ENCODE measurements around the gene ATP1A2.

The ATP1A2 gene

GRCh38 chr1:160161965-160162705, 46.6 kb downstream of the ATP1A2 start:
- in situ Hi-C loops (cut with MboI; ENCODE audit: low pct_unique_long_range_greater_than_20kb, low sequenced_read_pairs): no loop called here
- peak; percentile 25 for DNase-seq

GRCh38 chr1:160162931-160163330, 47.4 kb downstream of the ATP1A2 start:
- no peak for DNase-seq
- in situ Hi-C loops (cut with MboI; ENCODE audit: low pct_unique_long_range_greater_than_20kb, low sequenced_read_pairs): no loop called here

GRCh38 chr1:160163615-160164014, 48.1 kb downstream of the ATP1A2 start:
- in situ Hi-C loops (cut with MboI; ENCODE audit: low pct_unique_long_range_greater_than_20kb, low sequenced_read_pairs): no loop called here
- no peak for DNase-seq

- in situ Hi-C loops (cut with MboI; ENCODE audit: low pct_unique_long_range_greater_than_20kb, low sequenced_read_pairs): no loop called here
These were observed 48.6 kb downstream of the ATP1A2 start for GRCh38 chr1:160164121-160164520.

GRCh38 chr1:160166166-160166868, 50.8 kb downstream of the ATP1A2 start:
- in situ Hi-C loops (cut with MboI; ENCODE audit: low pct_unique_long_range_greater_than_20kb, low sequenced_read_pairs): no loop called here

More at GRCh38 chr1:160164121-160164520, 48.6 kb downstream of the ATP1A2 start:
- DNase-seq: no peak

GRCh38 chr1:160167056-160167455, 51.5 kb downstream of the ATP1A2 start:
- in situ Hi-C loops (cut with MboI; ENCODE audit: low pct_unique_long_range_greater_than_20kb, low sequenced_read_pairs): no loop called here
- no peak for DNase-seq

More at GRCh38 chr1:160166166-160166868, 50.8 kb downstream of the ATP1A2 start:
- DNase-seq: peak; percentile 42

- no peak for DNase-seq
- in situ Hi-C loops (cut with MboI; ENCODE audit: low pct_unique_long_range_greater_than_20kb, low sequenced_read_pairs): no loop called here
These were observed 52.0 kb downstream of the ATP1A2 start for GRCh38 chr1:160167580-160167979.

GRCh38 chr1:160168016-160168415, 52.5 kb downstream of the ATP1A2 start:
- no peak for DNase-seq
- in situ Hi-C loops (cut with MboI; ENCODE audit: low pct_unique_long_range_greater_than_20kb, low sequenced_read_pairs): no loop called here

GRCh38 chr1:160168609-160169369, 53.2 kb downstream of the ATP1A2 start:
- in situ Hi-C loops (cut with MboI; ENCODE audit: low pct_unique_long_range_greater_than_20kb, low sequenced_read_pairs): no loop called here
- no peak for DNase-seq

GRCh38 chr1:160169553-160170399, 54.2 kb downstream of the ATP1A2 start:
- DNase-seq: peak; percentile 88
- in situ Hi-C loops (cut with MboI; ENCODE audit: low pct_unique_long_range_greater_than_20kb, low sequenced_read_pairs): no loop called here

GRCh38 chr1:160171354-160171753, 55.8 kb downstream of the ATP1A2 start:
- in situ Hi-C loops (cut with MboI; ENCODE audit: low pct_unique_long_range_greater_than_20kb, low sequenced_read_pairs): no loop called here
- DNase-seq: no peak

- in situ Hi-C loops (cut with MboI; ENCODE audit: low pct_unique_long_range_greater_than_20kb, low sequenced_read_pairs): no loop called here
- DNase-seq: no peak
These were observed 56.4 kb downstream of the ATP1A2 start for GRCh38 chr1:160171980-160172379.

GRCh38 chr1:160177231-160177630, 61.7 kb downstream of the ATP1A2 start:
- DNase-seq: no peak
- in situ Hi-C loops (cut with MboI; ENCODE audit: low pct_unique_long_range_greater_than_20kb, low sequenced_read_pairs): no loop called here

- DNase-seq: no peak
- in situ Hi-C loops (cut with MboI; ENCODE audit: low pct_unique_long_range_greater_than_20kb, low sequenced_read_pairs): no loop called here
These were observed 62.1 kb downstream of the ATP1A2 start for GRCh38 chr1:160177667-160178066.

- in situ Hi-C loops (cut with MboI; ENCODE audit: low pct_unique_long_range_greater_than_20kb, low sequenced_read_pairs): no loop called here
- DNase-seq: no peak
These were observed 63.2 kb downstream of the ATP1A2 start for GRCh38 chr1:160178731-160179130.

- DNase-seq: no peak
- in situ Hi-C loops (cut with MboI; ENCODE audit: low pct_unique_long_range_greater_than_20kb, low sequenced_read_pairs): no loop called here
These were observed 63.8 kb downstream of the ATP1A2 start for GRCh38 chr1:160179336-160179735.

- in situ Hi-C loops (cut with MboI; ENCODE audit: low pct_unique_long_range_greater_than_20kb, low sequenced_read_pairs): no loop called here
- DNase-seq: no peak
These were observed 70.7 kb downstream of the ATP1A2 start for GRCh38 chr1:160186246-160186645.

GRCh38 chr1:160186729-160187128, 71.2 kb downstream of the ATP1A2 start:
- in situ Hi-C loops (cut with MboI; ENCODE audit: low pct_unique_long_range_greater_than_20kb, low sequenced_read_pairs): no loop called here

GRCh38 chr1:160187407-160187806, 71.8 kb downstream of the ATP1A2 start:
- in situ Hi-C loops (cut with MboI; ENCODE audit: low pct_unique_long_range_greater_than_20kb, low sequenced_read_pairs): no loop called here
- no peak for DNase-seq

More at GRCh38 chr1:160186729-160187128, 71.2 kb downstream of the ATP1A2 start:
- no peak for DNase-seq

Data from KBM-7 (cell line).